Caco-2 (cell line): ENCODE data around the gene MRGPRF. TPM values are rescaled to one million over a fixed set of nuclear protein-coding genes. Genes with fewer than 3 reads are reported as not detected.
A peak's percentile ranks its signal among the peaks of the same experiment; 100 is the strongest.

Source experiments
- BruUV-seq: library from RNA; stranded (reverse); fragments of 400-500 nt; replicated peaks from 2 replicates; lab custom pipeline; 2021; lab: Mats Ljungman, UMichigan
- CTCF ChIA-PET: fragments of 300-600 bp; sonication (Branson Sonifier 250); formaldehyde crosslinking; loops from one replicate; lab custom pipeline; 2022; ENCODE audit warnings: antibody characterized with exemption; lab: Charles Lee
- POLR2A ChIA-PET: fragments of 300-600 bp; sonication (Branson Sonifier 250); formaldehyde crosslinking; loops from one replicate; lab custom pipeline; 2022; ENCODE audit warnings: antibody characterized with exemption; lab: Charles Lee
- DNase-seq, 2 experiments: peaks; one replicate each; pipeline versions ENCODE4 v3.0.0 to v3.0.0-alpha.2; 2020 to 2022
- H3K27me3 ChIP-seq: replicated peaks from 2 replicates; pipeline ENCODE4 v1.6.0; 2011; ENCODE audit warnings: low read length; ENCODE audit not compliant: control insufficient read depth, insufficient read depth
- H3K36me3 ChIP-seq: 2 replicates; pipeline ENCODE4 v1.5.1; 2011; ENCODE audit warnings: low read length; ENCODE audit not compliant: control insufficient read depth, insufficient read depth
- H3K4me1 ChIP-seq: fragments of 250-450 bp; sonication (Bioruptor Pico); 2 replicates; pipeline ENCODE4 v1.5.1; 2020; ENCODE audit warnings: mild to moderate bottlenecking
- H3K4me3 ChIP-seq: 2 replicates; pipeline ENCODE4 v1.5.1; 2011; ENCODE audit warnings: low read depth, mild to moderate bottlenecking, control low read depth, low read length
- H3K9me3 ChIP-seq: fragments of 250-450 bp; sonication (Bioruptor Pico); 2 replicates; pipeline ENCODE4 v1.5.1; 2020; ENCODE audit warnings: mild to moderate bottlenecking, moderate library complexity
- H3K27ac Mint-ChIP-seq: one replicate; pipeline ENCODE4 v1.8.0; 2022; ENCODE audit warnings: mixed read lengths; ENCODE audit not compliant: unreplicated experiment
- H3K27me3 Mint-ChIP-seq: one replicate; pipeline ENCODE4 v1.8.0; 2022; ENCODE audit warnings: mixed read lengths; ENCODE audit not compliant: insufficient read depth, unreplicated experiment
- H3K36me3 Mint-ChIP-seq: one replicate; pipeline ENCODE4 v1.8.0; 2022; ENCODE audit warnings: mild to moderate bottlenecking, mixed read lengths; ENCODE audit not compliant: insufficient read depth, unreplicated experiment
- H3K4me1 Mint-ChIP-seq: one replicate; pipeline ENCODE4 v1.8.0; 2022; ENCODE audit warnings: low read depth, mixed read lengths; ENCODE audit not compliant: unreplicated experiment
- H3K4me3 Mint-ChIP-seq: one replicate; pipeline ENCODE4 v1.8.0; 2022; ENCODE audit warnings: mild to moderate bottlenecking, moderate library complexity, mixed read lengths; ENCODE audit not compliant: unreplicated experiment
- H3K9me3 Mint-ChIP-seq: one replicate; pipeline ENCODE4 v1.8.0; 2022; ENCODE audit warnings: mixed read lengths; ENCODE audit not compliant: unreplicated experiment
- CTCF ChIP-seq, 2 experiments: fragments of 200-600 bp in 1 of 2; IDR thresholded peaks; 1 replicate in 1 of 2; 2 replicates in 1 of 2; pipeline versions ENCODE4 v1.5.1 to v1.8.0; 2011 to 2022; ENCODE audit warnings: antibody characterized with exemption in 1 of 2, control low read depth in 1 of 2, inconsistent platforms in 1 of 2, low read depth in 1 of 2, low read length in 1 of 2, mild to moderate bottlenecking in 1 of 2, moderate library complexity in 1 of 2; ENCODE audit not compliant: insufficient read depth in 1 of 2, severe bottlenecking in 1 of 2, unreplicated experiment in 1 of 2
- intact Hi-C: fragments of 100-400 bp; cut with micrococcal nuclease; formaldehyde crosslinking; loops from one replicate; pipeline ENCODE4 v1.10.0; 2022; ENCODE audit not compliant: unreplicated experiment
- total RNA-seq: library from RNA; stranded (reverse); gene quantifications from 2 replicates; pipeline ENCODE4 v1.2.3, GENCODE V29; 2022

MRGPRF gene
- total RNA-seq, 1 experiment from 2014 or later, result 0.14 TPM

DNA sequence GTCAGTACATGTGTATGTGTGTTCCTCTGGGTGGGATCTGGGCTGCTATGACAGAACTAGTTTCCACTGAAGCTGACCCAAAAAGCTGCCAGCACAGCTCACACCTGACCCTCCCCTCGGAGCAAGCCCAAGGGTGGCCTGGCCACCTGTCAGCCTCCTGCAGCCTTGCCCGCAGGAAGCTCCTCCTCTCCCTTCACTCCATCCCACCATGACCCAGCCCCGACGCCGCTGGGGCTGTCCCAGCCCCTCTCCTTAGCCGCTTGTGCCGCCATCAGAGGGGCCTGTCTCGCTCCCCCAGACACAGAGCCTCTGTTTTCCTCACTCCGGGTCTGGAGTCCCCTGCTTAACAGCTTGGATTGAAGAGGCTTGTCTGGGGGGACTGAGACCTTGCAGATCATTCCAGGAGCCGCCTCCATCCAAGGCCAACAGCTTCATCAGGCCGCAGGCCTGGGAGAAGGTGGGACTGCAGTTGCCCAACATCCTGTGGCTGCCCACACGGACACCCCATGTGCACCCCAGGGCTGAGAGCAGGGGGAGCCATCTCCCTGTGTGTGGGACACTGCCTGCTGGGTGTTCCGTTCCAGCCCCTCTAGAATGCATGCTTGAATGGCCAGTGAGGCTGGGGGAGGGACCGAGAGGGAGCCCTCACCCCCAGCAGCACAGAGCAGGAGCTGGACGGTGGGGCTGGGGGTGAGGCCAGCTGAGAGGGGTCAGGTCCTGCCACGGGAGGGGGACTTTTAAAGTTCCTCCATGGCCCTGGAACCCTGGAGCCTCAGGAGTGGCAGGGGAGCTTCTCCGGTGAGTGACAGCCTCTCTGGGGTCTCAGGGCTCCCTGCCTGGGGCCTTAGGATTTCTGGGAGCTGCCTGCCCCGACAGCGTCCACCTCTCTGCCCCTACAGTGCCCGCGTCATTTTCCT lies 696 bp downstream of the MRGPRF start:
- H3K9me3 ChIP-seq, result no peaks in the 10 kb centered on the region
- no peak overlapping the region for H3K4me3 ChIP-seq
- Mint-ChIP-seq H3K27me3 (no peaks in the 10 kb centered on the region), H3K9me3 (peaks cover 10% of the 10 kb centered on the region), H3K36me3 (peaks cover 6% of the 10 kb centered on the region), H3K4me1 (peaks cover 21% of the 10 kb centered on the region), H3K27ac (peak overlapping the region; percentile 5), H3K4me3 (no peak overlapping the region)
- H3K4me1 ChIP-seq, result peaks cover 47% of the 10 kb centered on the region
- ChIA-PET CTCF (interaction anchor here (0.6 kb wide), 1 partner anchor 27 kb away, joined by 3 read pairs; no protein-coding TSS in a partner anchor), POLR2A (no interaction called here)
- no TSS peak for BruUV-seq
- DNase-seq, result no peak
- H3K36me3 ChIP-seq, result no peaks in the 10 kb centered on the region
- TF ChIP-seq CTCF (IDR thresholded peaks at IDR 0.05; ENCODE audit: insufficient read depth in 1 of 2, low read depth in 1 of 2, low read length in 1 of 2, severe bottlenecking in 1 of 2, unreplicated experiment in 1 of 2), result no peak
- intact Hi-C loops, result no loop called here
- no peaks in the 10 kb centered on the region for H3K27me3 ChIP-seq

- Histone ChIP-seq H3K4me1 (peaks cover 54% of the 10 kb centered on the region), H3K27me3 (no peaks in the 10 kb centered on the region), H3K4me3 (no peak overlapping the region), H3K9me3 (no peaks in the 10 kb centered on the region), H3K36me3 (no peaks in the 10 kb centered on the region)
- ChIA-PET POLR2A (no interaction called here), CTCF (no interaction called here)
- Mint-ChIP-seq H3K4me1 (peaks cover 28% of the 10 kb centered on the region), H3K9me3 (peaks cover 8% of the 10 kb centered on the region), H3K4me3 (no peak overlapping the region), H3K27ac (peak overlapping the region; percentile 5), H3K36me3 (peaks cover 6% of the 10 kb centered on the region), H3K27me3 (no peaks in the 10 kb centered on the region)
- intact Hi-C loops, result no loop called here
- TF ChIP-seq CTCF (IDR thresholded peaks at IDR 0.05; ENCODE audit: insufficient read depth in 1 of 2, low read depth in 1 of 2, low read length in 1 of 2, severe bottlenecking in 1 of 2, unreplicated experiment in 1 of 2), result no peak
- DNase-seq, result no peak
- BruUV-seq, result no TSS peak
Observed at GRCh38 chr11:69011624-69012091, 1.4 kb downstream of the MRGPRF start.

GRCh38 chr11:69010964-69011623 lies 2.0 kb downstream of the MRGPRF start:
- Mint-ChIP-seq H3K27me3 (no peaks in the 10 kb centered on the region), H3K9me3 (peaks cover 3% of the 10 kb centered on the region), H3K4me3 (no peak overlapping the region), H3K27ac (no peak overlapping the region), H3K4me1 (peaks cover 30% of the 10 kb centered on the region), H3K36me3 (peaks cover 1% of the 10 kb centered on the region)
- no peak for DNase-seq
- TF ChIP-seq CTCF (IDR thresholded peaks at IDR 0.05; ENCODE audit: insufficient read depth in 1 of 2, low read depth in 1 of 2, low read length in 1 of 2, severe bottlenecking in 1 of 2, unreplicated experiment in 1 of 2), result no peak
- intact Hi-C loops, result no loop called here
- H3K36me3 ChIP-seq, result no peaks in the 10 kb centered on the region
- H3K4me1 ChIP-seq, result peaks cover 55% of the 10 kb centered on the region
- ChIA-PET POLR2A (no interaction called here), CTCF (no interaction called here)
- no peak overlapping the region for H3K4me3 ChIP-seq
- no TSS peak for BruUV-seq
- no peaks in the 10 kb centered on the region for H3K9me3 ChIP-seq
- no peaks in the 10 kb centered on the region for H3K27me3 ChIP-seq
